COLO829 (cell line): Measurements from ENCODE around the gene TIGD7.
A peak's percentile ranks its signal among the peaks of the same experiment; 100 is the strongest.

ENCODE experiments used
- DNase-seq: peaks from one replicate; pipeline ENCODE4 v3.0.0; 2012; ENCODE audit warnings: low spot score

Gene TIGD7

DNA sequence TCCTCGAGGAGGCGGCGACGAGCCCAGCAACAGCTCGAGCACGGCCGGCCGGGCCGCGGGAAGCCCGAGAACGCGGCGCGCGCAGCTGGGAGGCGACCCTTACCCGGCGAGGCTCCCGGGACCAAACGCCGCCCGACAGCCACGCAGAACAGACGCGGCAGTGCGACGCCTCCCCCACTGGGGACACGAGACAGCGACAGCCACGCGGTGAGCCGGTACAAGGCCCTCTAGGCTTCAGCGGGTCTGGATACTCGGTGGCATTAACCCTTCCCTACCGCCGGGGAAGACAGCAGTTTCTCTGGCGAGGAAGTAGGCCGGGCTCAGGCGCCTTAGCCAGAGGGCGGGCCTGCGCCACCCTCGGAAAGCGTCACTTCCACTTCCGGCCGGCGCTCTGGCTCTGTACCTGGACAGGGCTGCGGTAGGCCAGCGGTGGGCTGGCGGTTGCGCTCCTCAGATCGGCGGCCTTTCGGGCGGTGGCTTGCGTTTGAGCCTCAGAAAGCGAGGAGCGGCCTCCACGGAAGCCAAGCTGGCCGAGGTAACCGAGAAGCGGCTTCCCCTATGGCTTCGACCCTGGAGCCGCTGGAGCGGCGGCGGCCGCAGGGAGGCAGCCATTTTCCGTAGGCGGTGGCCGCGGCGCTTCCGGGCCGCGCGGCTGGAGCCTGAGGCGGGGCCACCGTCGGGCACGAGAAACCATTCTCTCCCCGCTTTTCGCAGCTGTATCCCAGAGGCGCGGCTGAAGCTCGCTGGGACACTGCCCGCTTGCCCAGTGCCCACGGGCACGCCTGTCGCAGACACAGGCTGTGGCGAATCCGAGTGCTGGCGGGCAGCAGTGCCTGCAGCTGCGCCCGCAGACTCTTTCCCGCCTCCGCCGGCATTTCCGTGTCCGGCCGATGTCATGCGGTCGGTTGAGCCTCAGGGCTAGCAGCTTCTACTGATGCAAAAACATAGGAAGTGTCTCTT is at the start of gene TIGD7, which contains the start of gene ZNF75A:
TSS of gene TIGD7 (minus strand) at position 322 of the 960 bp plus-strand sequence. CDS start 4,816 bp downstream, outside the sequence.
TSS of gene ZNF75A (plus strand) at position 389 of the 960 bp plus-strand sequence. CDS start 2,932 bp downstream, outside the sequence.
- DNase-seq: peak; percentile 14

- no peak for DNase-seq
Observed at GRCh38 chr16:3349175-3349574, 43.9 kb upstream of the TIGD7 start.

DNA sequence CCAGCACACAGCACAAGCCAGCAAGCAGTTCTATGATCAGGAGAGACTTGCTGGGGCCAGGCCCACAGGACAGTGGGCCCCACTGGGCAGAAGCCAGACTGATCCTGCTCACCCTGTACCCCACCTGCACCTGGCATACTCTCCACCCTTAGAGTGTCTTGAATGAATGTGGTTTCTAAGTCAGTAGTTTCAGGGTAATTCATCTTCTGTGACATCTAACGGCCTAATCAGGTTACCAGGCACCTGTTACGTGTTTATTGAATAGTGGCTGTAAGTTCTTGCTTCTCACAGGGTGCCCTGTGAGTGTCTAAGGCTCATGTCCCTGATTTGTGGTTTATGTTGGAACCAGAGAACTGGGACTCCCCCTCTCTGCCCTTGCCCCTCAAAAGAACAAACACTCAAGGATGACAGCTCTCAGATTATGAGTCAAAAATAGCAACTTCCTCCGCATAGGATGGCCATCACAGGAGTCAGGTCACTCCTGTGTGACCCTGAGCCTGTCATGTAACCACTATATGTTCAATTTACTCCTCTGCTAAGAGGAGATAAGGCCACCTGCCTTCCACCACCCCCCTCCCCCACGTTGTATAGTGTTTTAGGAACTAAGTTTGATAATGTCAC is 43.4 kb upstream of the TIGD7 start:
- DNase-seq: no peak

GRCh38 chr16:3347586-3347985 is 42.4 kb upstream of the TIGD7 start:
- DNase-seq: no peak

DNA sequence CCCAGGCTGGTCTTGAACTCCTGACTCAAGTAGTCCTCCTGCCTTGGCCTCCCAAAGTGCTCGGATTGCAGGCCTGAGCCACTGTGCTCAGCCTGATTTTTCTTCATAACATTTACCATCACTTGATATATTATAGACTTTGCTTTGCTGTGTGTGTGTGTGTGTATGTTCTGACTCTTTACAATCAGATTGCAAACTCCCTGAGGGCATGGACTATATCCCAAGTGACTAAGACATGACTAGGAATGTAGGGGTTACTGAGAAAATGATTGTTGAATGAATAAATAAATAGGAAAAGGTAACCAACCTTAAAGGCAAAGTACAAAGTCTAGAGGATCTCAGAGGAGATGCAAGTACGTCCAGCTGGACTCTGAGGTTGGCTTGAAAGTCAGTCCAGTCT is 40.8 kb upstream of the TIGD7 start:
- DNase-seq: no peak

GRCh38 chr16:3328643-3329042 is 23.4 kb upstream of the TIGD7 start:
- no peak for DNase-seq

GRCh38 chr16:3328104-3328503 is 22.9 kb upstream of the TIGD7 start:
- no peak for DNase-seq

DNA sequence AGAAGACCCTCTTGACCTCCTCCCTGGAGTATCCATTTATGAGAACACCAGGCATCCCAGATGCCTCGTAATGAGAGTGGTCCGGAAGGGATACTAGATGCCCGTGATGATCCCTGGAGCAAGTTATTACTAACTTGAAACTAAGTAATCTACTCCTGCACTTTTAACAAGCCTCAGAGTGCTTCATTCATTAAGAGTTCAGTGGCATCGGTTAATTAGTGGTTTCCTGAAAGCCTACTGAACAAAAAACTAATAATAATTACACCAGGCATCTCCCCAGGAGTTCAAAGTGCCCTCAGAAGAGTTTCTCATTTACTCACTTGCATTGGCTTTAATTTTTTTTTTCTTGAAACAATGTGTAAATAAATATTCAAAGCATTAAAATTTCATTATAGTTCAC is 22.3 kb upstream of the TIGD7 start:
- no peak for DNase-seq

- no peak for DNase-seq
Observed at GRCh38 chr16:3321816-3322215, 16.6 kb upstream of the TIGD7 start.

- no peak for DNase-seq
Observed at GRCh38 chr16:3317315-3317999, 12.2 kb upstream of the TIGD7 start.

DNA sequence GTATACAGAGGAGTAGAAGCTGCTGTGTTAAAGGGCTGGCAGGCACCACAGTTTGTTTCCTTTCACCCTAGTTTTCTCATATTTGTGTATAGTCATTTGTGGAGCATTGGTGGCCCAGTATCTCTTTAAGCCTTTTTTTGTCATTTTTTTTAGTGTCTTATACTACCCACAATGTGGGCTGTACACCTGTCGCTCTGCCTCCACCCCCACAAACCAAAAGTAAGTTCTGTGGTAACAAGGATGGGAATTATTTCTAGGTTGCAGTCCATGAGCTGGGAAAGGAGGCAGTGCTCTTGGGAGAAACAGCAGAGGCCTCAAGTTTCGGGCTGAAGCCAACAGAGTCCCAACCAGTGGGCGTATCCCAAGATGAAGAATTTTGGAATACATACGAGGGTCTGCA is 6.3 kb upstream of the TIGD7 start:
- no peak for DNase-seq

DNA sequence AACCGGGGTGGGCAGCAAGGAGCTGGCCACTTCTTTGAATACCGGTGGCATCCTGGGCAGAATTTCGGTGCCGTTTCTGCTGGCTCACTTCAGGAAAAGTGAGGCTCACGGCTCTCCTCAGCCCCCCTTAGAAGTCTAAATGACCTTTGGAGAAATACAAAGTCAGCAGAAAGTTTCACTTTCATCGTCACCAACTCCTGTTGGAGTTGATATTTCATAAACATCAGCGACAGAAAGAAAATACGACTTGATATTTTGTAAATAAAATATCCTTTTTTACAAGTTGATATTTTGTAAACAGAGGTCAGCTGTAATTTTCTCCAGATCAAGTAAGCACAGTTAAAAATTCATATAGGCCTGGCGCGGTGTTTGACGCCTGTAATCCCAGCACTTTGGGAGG is 848 bp upstream of the TIGD7 start:
- DNase-seq: no peak

DNA sequence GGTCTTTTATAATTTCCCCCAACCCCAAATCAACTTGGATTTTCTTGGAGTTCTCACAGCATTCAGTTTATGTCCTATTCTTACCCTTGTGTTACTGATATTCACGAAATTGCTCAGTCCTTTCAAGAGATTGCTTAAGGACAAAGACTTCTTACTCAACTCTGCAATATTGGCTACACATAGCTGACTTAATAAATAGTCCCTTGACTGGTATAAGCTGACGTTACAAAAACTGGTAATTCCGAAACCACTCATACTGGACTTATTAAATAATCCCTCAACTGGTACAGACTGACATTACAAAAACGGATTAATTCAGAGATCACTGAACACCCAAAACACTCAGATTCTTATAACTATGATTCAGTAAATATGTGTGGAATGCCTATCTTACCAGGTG is 860 bp downstream of the TIGD7 start:
- DNase-seq: no peak

- DNase-seq: peak; percentile 77
Observed at GRCh38 chr16:3295783-3296182, 9.4 kb downstream of the TIGD7 start.

- DNase-seq: no peak
Observed at GRCh38 chr16:3295209-3295608, 10.0 kb downstream of the TIGD7 start.

- no peak for DNase-seq
Observed at GRCh38 chr16:3292604-3293003, 12.6 kb downstream of the TIGD7 start.

DNA sequence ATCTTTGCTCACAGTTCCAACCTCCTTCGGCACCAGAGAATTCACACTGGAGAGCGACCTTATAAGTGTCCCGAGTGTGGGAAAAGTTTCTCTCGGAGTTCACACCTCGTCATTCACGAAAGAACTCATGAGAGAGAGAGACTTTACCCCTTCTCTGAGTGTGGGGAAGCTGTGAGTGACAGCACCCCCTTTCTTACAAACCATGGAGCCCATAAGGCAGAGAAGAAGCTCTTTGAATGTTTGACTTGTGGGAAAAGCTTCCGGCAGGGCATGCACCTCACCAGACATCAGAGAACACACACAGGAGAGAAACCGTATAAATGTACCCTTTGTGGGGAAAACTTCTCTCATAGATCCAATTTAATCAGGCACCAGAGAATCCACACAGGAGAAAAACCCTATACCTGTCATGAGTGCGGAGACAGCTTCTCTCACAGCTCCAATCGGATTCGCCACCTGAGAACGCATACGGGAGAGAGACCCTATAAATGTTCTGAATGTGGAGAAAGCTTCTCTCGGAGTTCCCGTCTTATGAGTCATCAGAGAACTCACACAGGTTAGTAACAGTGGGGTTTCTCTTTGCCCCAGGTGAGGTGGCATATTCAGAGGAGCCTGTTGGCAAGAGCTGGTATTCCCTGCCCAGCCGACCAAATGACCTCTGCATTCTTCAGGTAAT is 15.1 kb downstream of the TIGD7 start:
- no peak for DNase-seq

DNA sequence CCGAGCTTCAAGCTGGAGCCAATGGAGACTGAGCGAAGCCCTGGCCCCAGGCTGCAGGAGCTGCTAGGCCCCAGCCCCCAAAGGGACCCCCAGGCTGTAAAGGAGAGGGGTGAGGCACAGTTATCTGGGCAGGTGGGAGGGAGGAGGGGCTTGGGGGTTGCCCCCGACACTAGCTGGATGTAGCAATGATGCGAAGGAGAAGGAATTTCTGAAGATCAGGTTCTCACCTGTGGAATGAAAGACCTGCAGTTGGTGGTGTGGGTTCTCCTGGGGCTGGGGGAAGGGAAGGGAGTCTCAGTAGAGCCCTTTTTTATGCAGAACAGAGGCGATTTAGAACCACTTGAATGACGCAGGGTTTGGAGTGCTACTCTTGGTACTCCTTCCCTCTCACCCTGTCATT is 20.1 kb downstream of the TIGD7 start:
- DNase-seq: no peak

GRCh38 chr16:3283543-3284447 is 21.4 kb downstream of the TIGD7 start:
- no peak for DNase-seq

DNA sequence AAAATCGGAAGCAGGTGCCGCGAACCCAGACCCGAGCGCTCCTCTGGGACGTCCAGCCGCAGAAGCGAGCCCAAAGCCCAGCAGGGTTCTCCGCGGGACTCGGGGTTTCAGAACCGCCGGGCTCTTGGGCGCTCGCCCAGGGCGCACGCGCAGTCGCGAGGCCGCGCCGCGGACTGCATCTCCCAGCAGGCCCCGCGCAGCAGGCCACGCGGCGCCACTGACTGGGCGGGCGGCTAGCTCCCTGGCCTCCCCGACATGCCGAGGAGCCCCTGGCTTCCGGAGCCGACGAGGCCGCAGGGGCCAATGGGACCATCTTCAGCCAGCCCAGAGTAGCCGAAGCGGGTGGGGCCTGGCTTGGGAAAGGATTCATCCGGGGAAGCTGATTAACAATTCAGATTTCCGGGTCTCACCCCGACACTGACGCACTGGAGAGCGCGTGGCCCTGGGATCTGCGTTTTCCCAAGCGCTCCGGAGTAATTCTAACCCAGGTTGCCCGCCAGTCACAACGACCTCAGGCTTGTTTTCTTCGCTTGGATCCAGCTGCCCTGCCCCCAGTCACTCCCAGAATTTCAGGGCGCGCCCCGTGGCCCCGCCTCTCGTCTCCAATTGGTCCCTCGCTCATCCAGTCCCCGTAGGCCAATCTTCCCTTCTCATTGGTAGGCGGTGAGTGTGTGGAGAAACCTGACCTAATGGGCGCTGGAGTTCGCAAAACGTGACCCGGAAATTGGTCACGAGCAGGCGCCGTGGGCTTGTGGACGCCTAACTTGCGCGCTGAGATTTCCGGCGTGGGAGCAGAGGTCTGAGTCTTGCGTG is 22.3 kb downstream of the TIGD7 start, which contains the start of gene ZNF263:
TSS of gene ZNF263 (plus strand) at position 762 of the 813 bp plus-strand sequence. CDS start 328 bp downstream, outside the sequence.
- DNase-seq: peak; percentile 92
